Measurements from ENCODE around the gene PRCC. TPM values are rescaled to one million over a fixed set of nuclear protein-coding genes. Genes with fewer than 3 reads are reported as not detected.

PRCC gene
- total and polyA plus RNA-seq, 2 of the 13 experiments (the other 11 are each of a cell fraction or from before 2014, with no cell fraction given), result 24.2 to 40.5 TPM

- 3% methylated on average over 7 of the region's 9 CpGs for WGBS (ENCODE audit: low lambda C conversion rate)
- Histone ChIP-seq H3K79me2 (ENCODE audit: insufficient read depth, low read length) (peaks cover 75% of the 10 kb centered on the region), H3K27ac (ENCODE audit: extremely low read length, insufficient read depth, low read length) (peak overlapping the region; percentile 100), H3K27me3 (ENCODE audit: control insufficient read depth in 1 of 2, insufficient read depth in 2 of 2, low read length in 2 of 2) (no peaks in the 10 kb centered on the region; a peak in 1 of 5 replicates), H4K20me1 (ENCODE audit: insufficient read depth, low read length) (peaks cover 13% of the 10 kb centered on the region), H3K4me2 (ENCODE audit: low read depth, low read length) (peak overlapping the region; percentile 98), H2AFZ (ENCODE audit: low read length) (no peak overlapping the region), H3K9me3 (ENCODE audit: low read length) (no peaks in the 10 kb centered on the region), H3K4me3 (replicated peaks in 1 of 3; ENCODE audit: insufficient read depth in 1 of 3, low read depth in 2 of 3, low read length in 3 of 3) (peak overlapping the region; percentile 87 to 90 (median 88)), H3K4me1 (ENCODE audit: insufficient read depth, low read length) (peaks cover 53% of the 10 kb centered on the region), H3K9ac (ENCODE audit: insufficient read depth, low read depth, low read length) (peak overlapping the region; percentile 95), H3K36me3 (replicated peaks in 1 of 2; ENCODE audit: control insufficient read depth in 1 of 2, insufficient read depth in 2 of 2, low read length in 2 of 2) (peaks cover 7 to 18% of the 10 kb centered on the region in 2 experiments; a peak in 4 of 5 replicates)
- FAIRE-seq (peak; percentile 81), DNase-seq (ENCODE audit: low spot score) (peak; percentile 50), ATAC-seq (peak; percentile 16)
- ChIA-PET CTCF (ENCODE audit: low intra/inter-chr PET ratio, low total read pairs) (no interaction called here), POLR2A (interaction anchor here (1.3 to 4.5 kb wide), 4 partner anchors 7 to 21 kb away, joined by 18 to 67 read pairs (median 41); partner anchors contain the start of genes ISG20L2, METTL25B, MRPL24 and PRCC)
- no TSS peak for BruUV-seq (replicated peaks)
- in situ Hi-C loops (cut with HindIII; ENCODE audit: extremely low pct_ligation_motif_present, low pct_unique_long_range_greater_than_20kb), result no loop called here
- intact Hi-C loops (cut with micrococcal nuclease; ENCODE audit: unreplicated experiment), result loop anchor here (2.0 kb wide), 1 partner anchor 20 kb away; the partner anchor contains the start of genes ISG20L2 and METTL25B
- no peak for TF ChIP-seq PRDM15 (CRISPR knock-in tag; IDR thresholded peaks at IDR 0.05)
- TF ChIP-seq HNF1B (CRISPR knock-in tag; IDR thresholded peaks at IDR 0.05), result peak; percentile 43; the same call in 1 of the 2 replicates
- no peak for TF ChIP-seq SETDB1 (CRISPR knock-in tag; IDR thresholded peaks at IDR 0.05; ENCODE audit: borderline replicate concordance)
- TF ChIP-seq ZNF605 (CRISPR knock-in tag; IDR thresholded peaks at IDR 0.05), result 0 out of 2 replicates have a peak, but pooled peaks have one; percentile 19
- no peak for TF ChIP-seq HMGA1 (CRISPR knock-in tag; conservative IDR thresholded peaks at IDR 0.05)
- TF ChIP-seq KLF6 (CRISPR knock-in tag; IDR thresholded peaks at IDR 0.05), result 0 out of 2 replicates have a peak, but pooled peaks have one; percentile 31
- TF ChIP-seq ZMAT5 (CRISPR knock-in tag; IDR thresholded peaks at IDR 0.05; ENCODE audit: borderline replicate concordance, low read depth), result no peak
- 0 out of 2 replicates have a peak, but pooled peaks have one; percentile 18 for TF ChIP-seq ARNT2 (CRISPR knock-in tag; IDR thresholded peaks at IDR 0.05; ENCODE audit: low read depth)
- no peak for TF ChIP-seq ZNF275 (CRISPR knock-in tag; IDR thresholded peaks at IDR 0.05; ENCODE audit: borderline replicate concordance)
- TF ChIP-seq GABPB1 (CRISPR knock-in tag; IDR thresholded peaks at IDR 0.05), result peak; percentile 64
- TF ChIP-seq ZFX (CRISPR knock-in tag; IDR thresholded peaks at IDR 0.05; ENCODE audit: low read depth), result peak; percentile 74
- 0 out of 2 replicates have a peak, but pooled peaks have one; percentile 9 for TF ChIP-seq NCOA2 (CRISPR knock-in tag; IDR thresholded peaks at IDR 0.05)
- peak; percentile 39; the same call in 1 of the 2 replicates for TF ChIP-seq PHF8 (CRISPR knock-in tag; IDR thresholded peaks at IDR 0.05)
- no peak for TF ChIP-seq FLYWCH1 (CRISPR knock-in tag; IDR thresholded peaks at IDR 0.05)
- TF ChIP-seq PPARG (CRISPR knock-in tag; conservative IDR thresholded peaks at IDR 0.05), result no peak
- TF ChIP-seq ZNF33A (CRISPR knock-in tag; IDR thresholded peaks at IDR 0.05; ENCODE audit: borderline replicate concordance), result no peak
- no peak for TF ChIP-seq ZBTB7B (CRISPR knock-in tag; IDR thresholded peaks at IDR 0.05)
Measured at GRCh38 chr1:156748670-156749418, 18.5 kb upstream of the PRCC start.
